Ovary (tissue), 10 donors: ENCODE measurements around the gene DCX. TPM values are rescaled to one million over a fixed set of nuclear protein-coding genes. Genes with fewer than 3 reads are reported as not detected.

Experiments
- DNase-seq, 5 donors: peaks; one replicate each; pipeline ENCODE4 v3.0.0-alpha.2; 2019 to 2020
- H3K27ac ChIP-seq, 2 donors: fragments of 200-600 bp; one replicate each; pipeline versions ENCODE4 v1.5.1 to v1.8.0; 2019 to 2022
- H3K27me3 ChIP-seq: fragments of 200-600 bp; one replicate; pipeline ENCODE4 v1.8.0; 2022
- H3K36me3 ChIP-seq: fragments of 200-600 bp; sonication (generic); one replicate; pipeline ENCODE4 v1.5.1; 2019
- H3K4me1 ChIP-seq: one replicate; pipeline ENCODE4 v1.8.1; 2013; ENCODE audit warnings: mild to moderate bottlenecking, moderate library complexity; ENCODE audit not compliant: insufficient read depth
- H3K4me3 ChIP-seq: fragments of 200-600 bp; sonication (generic); one replicate; pipeline ENCODE4 v1.5.1; 2017
- H3K9me3 ChIP-seq, 2 donors: fragments of 200-600 bp in 1 of 2; sonication (generic) in 1 of 2; one replicate each; pipeline versions ENCODE4 v1.5.1 to v1.8.1; 2013 to 2019; ENCODE audit warnings: mild to moderate bottlenecking in 1 of 2, moderate library complexity in 1 of 2
- EP300 ChIP-seq: sonication (generic); formaldehyde crosslinking; IDR thresholded peaks from one replicate; pipeline ENCODE4 v1.6.1; 2017; ENCODE audit warnings: antibody characterized with exemption
- POLR2A ChIP-seq: fragments of 450-650 bp; IDR thresholded peaks from one replicate; pipeline ENCODE4 v1.6.1; 2017; ENCODE audit warnings: antibody characterized with exemption, mild to moderate bottlenecking, moderate library complexity
- WGBS, 3 donors: extraction: QIAGEN DNeasy Blood & Tissue Kit in 1 of 3; methylation state at CpG; one replicate each; pipeline versions ENCODE4 v1.1.5 to v1.1.7; 2013 to 2017; 5-methylcytosine and 5-hydroxymethylcytosine counted together
- intact Hi-C, 4 donors: fragments of 100-400 bp; cut with DNase I; formaldehyde crosslinking; loops; one replicate each; pipeline versions ENCODE4 v1.11.0 to v1.15.1; 2022 to 2023
- long read RNA-seq, 3 donors: library from polyadenylated mRNA in 2 of 3; unstranded in 2 of 3; transcript quantifications; one replicate each; pipeline ENCODE4 v2.0.0 and lab custom pipeline, GENCODE V29; 2021 to 2026
- polyA plus RNA-seq, 2 donors: library from polyadenylated mRNA; stranded (reverse); fragments of 200-250 nt in 1 of 2; fragments of 350-450 nt in 1 of 2; fragmentation: Illumina TruSeq in 1 of 2; extraction: RNeasy Lipid Tissue Mini Kit (QIAGEN cat#74804) in 1 of 2; gene quantifications; one replicate each; pipeline ENCODE4 v1.2.3, GENCODE V29; 2013 to 2014
- total RNA-seq, 7 donors: library from RNA; depleted of rRNA in 2 of 7; stranded (reverse); fragments of >200 nt in 2 of 7; fragmentation: NEBNext Ultra II Directional in 3 of 7; extraction: Animal tissue kit (Norgen Biotek cat#: 25700) in 3 of 7; gene quantifications; one replicate each; pipeline versions ENCODE4 v1.1.0 to v1.2.4, GENCODE V29; 2016 to 2023
- TF ChIP-seq, protein P1 (sequence below), 3 donors: fragments of 450-650 bp in 2 of 3; fragments of 200-600 bp in 1 of 3; IDR thresholded peaks; one replicate each; pipeline versions ENCODE4 v1.5.1 to v1.8.0; 2016 to 2022; ENCODE audit warnings: antibody characterized with exemption in 3 of 3, mild to moderate bottlenecking in 1 of 3
- donor health status: DM: no; HTN: no; CAD: no; lungs with moderate emphysema.
- donor health status: DM: no; HTN: no; CAD: no.
- donor health status: Bipolar disorder and iron deficiency.
- donor health status: DM: yes; HTN: yes; CAD: no.
- donor health status: DM: no; HTN: no; CAD: no.
- donor health status: DM: yes; HTN: yes; CAD: no.

Gene DCX
- total RNA-seq: under 1 TPM in 4 of 7 donors, not detected in 3; 0.02 to 0.22 (median 0.09) TPM
- under 1 TPM; 0.04 to 0.13 TPM for polyA plus RNA-seq
- long read RNA-seq, donor 1: 0 reads
- long read RNA-seq, donor 2: 0 reads
- long read RNA-seq, donor 3: 0 reads

GRCh38 chrX:111411983-111412382 lies at the start of gene DCX:
DCX (minus strand) TSS chrX:111412192; CDS start chrX:111410398, 1,794 bp downstream.
- intact Hi-C loops: no loop called here
- H3K4me1 ChIP-seq: no peaks in the 10 kb centered on the region
- H3K27me3 ChIP-seq: no peaks in the 10 kb centered on the region
- H3K4me3 ChIP-seq: no peak within 1 kb of the TSS
- H3K9me3 ChIP-seq: no peaks in the 10 kb centered on the region
- no peak within 1 kb of the TSS for H3K27ac ChIP-seq
- no peak for DNase-seq
- 6 to 13% (median 9%) methylated on average over 3 of the region's 3 CpGs for WGBS, 3 donors
- TF ChIP-seq EP300: no peak
- TF ChIP-seq POLR2A: no peak
- TF ChIP-seq, protein P1, sequence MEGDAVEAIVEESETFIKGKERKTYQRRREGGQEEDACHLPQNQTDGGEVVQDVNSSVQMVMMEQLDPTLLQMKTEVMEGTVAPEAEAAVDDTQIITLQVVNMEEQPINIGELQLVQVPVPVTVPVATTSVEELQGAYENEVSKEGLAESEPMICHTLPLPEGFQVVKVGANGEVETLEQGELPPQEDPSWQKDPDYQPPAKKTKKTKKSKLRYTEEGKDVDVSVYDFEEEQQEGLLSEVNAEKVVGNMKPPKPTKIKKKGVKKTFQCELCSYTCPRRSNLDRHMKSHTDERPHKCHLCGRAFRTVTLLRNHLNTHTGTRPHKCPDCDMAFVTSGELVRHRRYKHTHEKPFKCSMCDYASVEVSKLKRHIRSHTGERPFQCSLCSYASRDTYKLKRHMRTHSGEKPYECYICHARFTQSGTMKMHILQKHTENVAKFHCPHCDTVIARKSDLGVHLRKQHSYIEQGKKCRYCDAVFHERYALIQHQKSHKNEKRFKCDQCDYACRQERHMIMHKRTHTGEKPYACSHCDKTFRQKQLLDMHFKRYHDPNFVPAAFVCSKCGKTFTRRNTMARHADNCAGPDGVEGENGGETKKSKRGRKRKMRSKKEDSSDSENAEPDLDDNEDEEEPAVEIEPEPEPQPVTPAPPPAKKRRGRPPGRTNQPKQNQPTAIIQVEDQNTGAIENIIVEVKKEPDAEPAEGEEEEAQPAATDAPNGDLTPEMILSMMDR (IDR thresholded peaks at IDR 0.05): no peak
- H3K36me3 ChIP-seq: no peaks in the 10 kb centered on the region

DNA sequence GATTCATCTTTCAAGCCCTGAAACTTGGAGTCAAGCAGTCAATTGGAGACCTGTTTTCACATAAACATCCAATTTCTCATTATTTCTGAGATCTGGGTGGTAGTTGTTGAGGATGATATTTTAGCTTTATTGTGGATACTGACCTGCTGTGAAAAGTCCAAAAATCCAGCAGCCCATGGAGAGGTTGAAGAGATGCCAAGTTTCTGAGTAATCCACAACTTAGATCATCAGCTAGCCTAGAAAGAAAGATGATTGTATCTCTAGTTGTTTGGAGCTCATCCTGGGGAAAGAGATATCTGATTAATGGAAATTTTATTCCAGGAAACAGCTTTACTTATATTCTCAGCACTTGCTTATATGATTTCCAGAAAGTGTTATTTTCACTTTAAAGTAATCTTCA lies 48.6 kb upstream of the DCX start:
- Histone ChIP-seq H3K4me1 (no peaks in the 10 kb centered on the region), H3K27me3 (no peaks in the 10 kb centered on the region), H3K9me3 (no peaks in the 10 kb centered on the region), H3K27ac (no peak overlapping the region), H3K36me3 (no peaks in the 10 kb centered on the region), H3K4me3 (no peak overlapping the region)
- TF ChIP-seq EP300: no peak
- TF ChIP-seq, protein P1 (IDR thresholded peaks at IDR 0.05): no peak
- TF ChIP-seq POLR2A: no peak
- DNase-seq: no peak
- intact Hi-C loops: no loop called here

GRCh38 chrX:111447298-111447697 lies 35.3 kb upstream of the DCX start:
- H3K9me3 ChIP-seq: no peaks in the 10 kb centered on the region
- no peak overlapping the region for H3K4me3 ChIP-seq
- no peak overlapping the region for H3K27ac ChIP-seq
- no peaks in the 10 kb centered on the region for H3K36me3 ChIP-seq
- intact Hi-C loops: no loop called here
- DNase-seq: no peak
- 11 to 33% (median 32%) methylated on average over 3 of the region's 3 CpGs for WGBS, 3 donors
- no peak for TF ChIP-seq EP300
- TF ChIP-seq, protein P1 (IDR thresholded peaks at IDR 0.05): no peak
- no peak for TF ChIP-seq POLR2A
- no peaks in the 10 kb centered on the region for H3K27me3 ChIP-seq
- H3K4me1 ChIP-seq: no peaks in the 10 kb centered on the region

DNA sequence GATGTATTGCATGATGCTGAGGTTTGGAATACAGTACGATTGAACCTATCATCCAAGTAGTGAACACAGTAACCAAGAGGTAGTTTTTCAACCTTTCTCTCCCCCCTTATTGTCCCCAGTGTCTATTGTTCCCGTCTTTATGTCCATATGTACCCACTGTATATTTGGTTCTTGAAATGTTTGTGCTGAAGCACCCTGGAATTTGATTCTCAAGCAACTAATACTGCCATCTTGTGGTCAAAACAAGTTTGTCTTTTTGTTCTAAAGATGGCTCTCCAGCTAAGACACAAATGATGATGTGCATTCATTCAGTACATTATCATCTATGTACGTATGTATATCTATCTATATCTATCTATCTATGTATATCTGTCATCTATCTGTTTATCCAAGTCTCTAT lies 33.5 kb upstream of the DCX start:
- Histone ChIP-seq H3K36me3 (no peaks in the 10 kb centered on the region), H3K4me1 (no peaks in the 10 kb centered on the region), H3K27ac (no peak overlapping the region), H3K9me3 (no peaks in the 10 kb centered on the region), H3K27me3 (no peaks in the 10 kb centered on the region), H3K4me3 (no peak overlapping the region)
- no peak for DNase-seq
- TF ChIP-seq, protein P1 (IDR thresholded peaks at IDR 0.05): no peak
- TF ChIP-seq EP300: no peak
- no peak for TF ChIP-seq POLR2A
- 12 to 27% (median 15%) methylated on average over 3 of the region's 3 CpGs for WGBS, 3 donors
- intact Hi-C loops: no loop called here
